Measurements from ENCODE around the gene RSPO3. TPM values are rescaled to one million over a fixed set of nuclear protein-coding genes. Genes with fewer than 3 reads are reported as not detected.

RSPO3 gene
- polyA plus RNA-seq, 3 donors, result 14.4 to 22.3 (median 19.7) TPM

Other genes starting within 250 kb of the RSPO3 start
- 10 to 100 TPM; 81.7 to 88.4 (median 87.6) TPM for gene RNF146, start 148.2 kb downstream of the RSPO3 start, polyA plus RNA-seq (ENCODE audit: insufficient read length in 3 of 3)
- 10 to 100 TPM; 86.8 to 94.5 (median 89.2) TPM for gene ECHDC1, start 224.9 kb downstream of the RSPO3 start, polyA plus RNA-seq (ENCODE audit: insufficient read length in 3 of 3)